Vagina (tissue), 2 donors: ENCODE data around the gene HPS5. TPM values are rescaled to one million over a fixed set of nuclear protein-coding genes. Genes with fewer than 3 reads are reported as not detected.

Source experiments
- DNase-seq, 2 donors: peaks; one replicate each; pipeline ENCODE4 v3.0.0-alpha.2; 2017; ENCODE audit errors: extremely low spot score in 2 of 2
- H3K27ac ChIP-seq: fragments of 200-600 bp; sonication (generic); one replicate; pipeline ENCODE4 v1.5.1; 2019
- H3K27me3 ChIP-seq: fragments of 200-600 bp; sonication (generic); one replicate; pipeline ENCODE4 v1.5.1; 2019
- H3K36me3 ChIP-seq, 2 donors: fragments of 200-600 bp; sonication (generic); one replicate each; pipeline ENCODE4 v1.5.1; 2017 to 2019
- H3K4me1 ChIP-seq: fragments of 200-600 bp; sonication (generic); one replicate; pipeline ENCODE4 v1.5.1; 2019
- H3K4me3 ChIP-seq, 2 donors: fragments of 200-600 bp; sonication (generic); 1 replicate in 1 of 2; 2 replicates in 1 of 2; pipeline ENCODE4 v1.5.1; 2016 to 2019
- H3K9me3 ChIP-seq: fragments of 200-600 bp; sonication (generic); one replicate; pipeline ENCODE4 v1.5.1; 2019
- POLR2A ChIP-seq, 2 donors: fragments of 450-650 bp; IDR thresholded peaks; one replicate each; pipeline ENCODE4 v1.6.1; 2017; ENCODE audit warnings: antibody characterized with exemption in 2 of 2, mild to moderate bottlenecking in 2 of 2, moderate library complexity in 2 of 2
- POLR2AphosphoS5 ChIP-seq, 2 donors: sonication (generic); formaldehyde crosslinking; IDR thresholded peaks; one replicate each; pipeline ENCODE4 v1.9.0; 2017; ENCODE audit warnings: antibody characterized with exemption in 2 of 2, mild to moderate bottlenecking in 2 of 2, low read depth in 1 of 2; ENCODE audit not compliant: insufficient read depth in 1 of 2
- intact Hi-C: fragments of 100-400 bp; cut with DNase I; formaldehyde crosslinking; loops from one replicate; pipeline ENCODE4 v1.15.1; 2023
- total RNA-seq: library from RNA; depleted of rRNA; stranded (reverse); fragments of >200 nt; gene quantifications from one replicate; pipeline ENCODE4 v1.2.3, GENCODE V29; 2016
- TF ChIP-seq, protein P1 (sequence below), 3 experiments: fragments of 450-650 bp in 2 of 3; fragments of 200-600 bp in 1 of 3; sonication (generic) in 1 of 3; IDR thresholded peaks; one replicate each; pipeline ENCODE4 v1.5.1; 2017 to 2019; ENCODE audit warnings: antibody characterized with exemption in 3 of 3, mild to moderate bottlenecking in 2 of 3, moderate library complexity in 2 of 3

Gene HPS5
- total RNA-seq, 1 donor from 2014 or later, result 17.4 TPM

GRCh38 chr11:18319914-18320313, 2.0 kb downstream of the HPS5 start:
- Histone ChIP-seq H3K4me3 (no peak overlapping the region), H3K4me1 (peaks cover 44% of the 10 kb centered on the region), H3K36me3 (no peaks in the 10 kb centered on the region), H3K27ac (no peak overlapping the region), H3K27me3 (no peaks in the 10 kb centered on the region), H3K9me3 (no peaks in the 10 kb centered on the region)
- no peak for DNase-seq
- TF ChIP-seq POLR2A (IDR thresholded peaks at IDR 0.05) (no peak), POLR2AphosphoS5 (IDR thresholded peaks at IDR 0.05; ENCODE audit: insufficient read depth in 1 of 2, low read depth in 1 of 2) (no peak)
- TF ChIP-seq, protein P1, sequence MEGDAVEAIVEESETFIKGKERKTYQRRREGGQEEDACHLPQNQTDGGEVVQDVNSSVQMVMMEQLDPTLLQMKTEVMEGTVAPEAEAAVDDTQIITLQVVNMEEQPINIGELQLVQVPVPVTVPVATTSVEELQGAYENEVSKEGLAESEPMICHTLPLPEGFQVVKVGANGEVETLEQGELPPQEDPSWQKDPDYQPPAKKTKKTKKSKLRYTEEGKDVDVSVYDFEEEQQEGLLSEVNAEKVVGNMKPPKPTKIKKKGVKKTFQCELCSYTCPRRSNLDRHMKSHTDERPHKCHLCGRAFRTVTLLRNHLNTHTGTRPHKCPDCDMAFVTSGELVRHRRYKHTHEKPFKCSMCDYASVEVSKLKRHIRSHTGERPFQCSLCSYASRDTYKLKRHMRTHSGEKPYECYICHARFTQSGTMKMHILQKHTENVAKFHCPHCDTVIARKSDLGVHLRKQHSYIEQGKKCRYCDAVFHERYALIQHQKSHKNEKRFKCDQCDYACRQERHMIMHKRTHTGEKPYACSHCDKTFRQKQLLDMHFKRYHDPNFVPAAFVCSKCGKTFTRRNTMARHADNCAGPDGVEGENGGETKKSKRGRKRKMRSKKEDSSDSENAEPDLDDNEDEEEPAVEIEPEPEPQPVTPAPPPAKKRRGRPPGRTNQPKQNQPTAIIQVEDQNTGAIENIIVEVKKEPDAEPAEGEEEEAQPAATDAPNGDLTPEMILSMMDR (IDR thresholded peaks at IDR 0.05), result no peak
- intact Hi-C loops, result no loop called here

GRCh38 chr11:18317551-18317950, 4.4 kb downstream of the HPS5 start:
- intact Hi-C loops, result no loop called here
- H3K27me3 ChIP-seq, result no peaks in the 10 kb centered on the region
- DNase-seq, result no peak
- no peak overlapping the region for H3K27ac ChIP-seq
- no peaks in the 10 kb centered on the region for H3K36me3 ChIP-seq
- no peaks in the 10 kb centered on the region for H3K9me3 ChIP-seq
- peaks cover 30% of the 10 kb centered on the region for H3K4me1 ChIP-seq
- TF ChIP-seq POLR2A (IDR thresholded peaks at IDR 0.05) (no peak), POLR2AphosphoS5 (IDR thresholded peaks at IDR 0.05; ENCODE audit: insufficient read depth in 1 of 2, low read depth in 1 of 2) (no peak)
- TF ChIP-seq, protein P1 (IDR thresholded peaks at IDR 0.05), result no peak
- no peak overlapping the region for H3K4me3 ChIP-seq

DNA sequence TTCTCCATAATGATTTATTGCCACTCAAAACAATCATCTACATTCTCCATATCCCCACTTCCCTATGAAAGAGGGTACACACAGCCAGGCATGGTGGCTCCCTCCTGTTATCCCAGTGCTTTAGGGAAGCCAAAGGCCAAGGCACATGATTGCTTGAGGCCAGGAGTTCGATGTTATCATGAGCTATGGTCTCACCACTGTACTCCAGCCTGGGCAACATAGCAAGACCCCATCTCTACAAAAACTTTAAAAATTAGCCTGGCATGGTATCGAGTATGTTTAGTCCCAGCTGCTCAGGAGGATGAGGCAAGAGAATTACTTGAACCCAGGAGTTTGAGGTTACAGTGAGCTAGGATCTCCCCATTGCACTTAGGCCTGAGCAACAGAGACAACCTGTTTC, 6.0 kb downstream of the HPS5 start:
- Histone ChIP-seq H3K4me1 (peaks cover 25% of the 10 kb centered on the region), H3K27ac (no peak overlapping the region), H3K4me3 (no peak overlapping the region), H3K27me3 (no peaks in the 10 kb centered on the region), H3K9me3 (no peaks in the 10 kb centered on the region), H3K36me3 (peaks cover 0 to 3% of the 10 kb centered on the region in 2 donors)
- intact Hi-C loops, result no loop called here
- DNase-seq, result no peak
- TF ChIP-seq, protein P1 (IDR thresholded peaks at IDR 0.05), result no peak

DNA sequence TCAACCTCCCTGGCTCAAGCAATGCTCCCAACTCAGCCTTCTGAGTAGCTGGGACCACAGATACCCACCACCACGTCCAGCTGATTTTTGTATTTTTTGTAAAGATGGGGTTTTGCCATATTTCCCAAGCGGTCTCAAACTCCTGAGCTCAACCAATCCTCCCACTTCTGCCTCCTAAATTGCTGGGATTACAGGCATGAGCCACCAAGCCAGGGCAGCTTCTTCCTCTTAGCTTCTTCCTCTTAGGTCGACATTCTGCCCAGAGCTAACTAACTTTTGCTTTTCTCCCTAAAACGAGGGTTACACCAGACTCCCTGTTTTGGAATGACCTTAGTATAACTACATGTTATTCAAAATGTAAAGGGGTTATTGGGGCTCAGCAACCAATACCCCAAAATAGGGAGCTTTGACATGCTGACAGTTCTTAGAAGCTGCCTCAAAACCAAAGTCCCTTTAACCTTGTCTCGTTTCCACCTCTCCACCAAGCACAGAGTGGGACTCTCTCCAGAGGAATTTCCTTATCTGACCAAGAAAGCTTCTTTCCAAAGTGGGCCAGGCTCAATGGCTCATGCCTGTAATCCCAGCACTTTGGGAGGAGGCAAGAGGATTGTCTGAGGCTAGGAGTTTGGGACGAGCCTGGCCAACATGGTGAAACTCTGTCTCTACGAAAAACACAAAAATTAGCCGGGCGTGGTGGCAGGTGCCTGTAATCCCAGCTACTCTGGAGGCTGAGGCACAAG, 7.0 kb downstream of the HPS5 start:
- Histone ChIP-seq H3K36me3 (peaks cover 0 to 11% of the 10 kb centered on the region in 2 donors), H3K4me1 (peaks cover 16% of the 10 kb centered on the region), H3K9me3 (no peaks in the 10 kb centered on the region), H3K27ac (no peak overlapping the region), H3K27me3 (no peaks in the 10 kb centered on the region), H3K4me3 (no peak overlapping the region)
- TF ChIP-seq POLR2A (IDR thresholded peaks at IDR 0.05) (no peak), POLR2AphosphoS5 (IDR thresholded peaks at IDR 0.05; ENCODE audit: insufficient read depth in 1 of 2, low read depth in 1 of 2) (no peak)
- TF ChIP-seq, protein P1 (IDR thresholded peaks at IDR 0.05), result no peak
- no peak for DNase-seq
- intact Hi-C loops, result no loop called here

DNA sequence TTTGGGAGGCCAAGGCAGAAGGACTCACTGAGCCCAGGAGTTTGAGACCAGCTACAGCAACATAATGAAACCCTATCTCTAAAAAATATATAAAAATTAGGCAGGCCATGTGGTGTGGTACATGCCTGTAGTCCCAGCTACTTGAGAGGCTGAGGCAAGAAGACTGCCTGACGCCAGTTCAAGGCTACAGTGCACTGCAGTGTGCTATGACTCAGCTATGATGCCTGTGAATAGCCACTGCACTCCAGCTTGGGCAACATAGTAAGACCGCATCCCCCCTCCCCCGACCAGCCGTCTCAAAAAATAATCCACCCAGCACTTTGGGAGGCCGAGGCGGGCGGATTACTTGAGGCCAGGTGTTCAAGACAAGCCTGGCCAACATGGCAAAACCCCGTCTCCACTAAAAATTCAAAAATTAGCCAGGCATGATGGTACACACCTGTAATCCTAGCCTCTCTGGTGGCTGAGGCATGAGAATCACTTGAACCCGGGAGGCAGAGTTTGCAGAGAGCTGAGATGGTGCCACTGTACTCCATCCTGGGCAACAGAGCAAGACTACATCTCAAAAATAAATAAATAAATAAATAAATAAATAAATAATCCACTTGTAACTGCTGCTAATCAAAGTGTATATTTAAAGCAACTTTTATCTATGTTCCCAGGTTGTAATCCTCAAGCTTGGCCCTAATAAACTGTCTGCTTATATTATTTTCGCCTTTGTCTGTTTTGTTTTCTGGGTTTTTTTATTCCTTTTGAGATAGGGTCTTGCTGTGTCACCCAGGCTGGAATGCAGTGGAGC, 7.8 kb downstream of the HPS5 start:
- peaks cover 0 to 19% of the 10 kb centered on the region in 2 donors for H3K36me3 ChIP-seq
- peaks cover 11% of the 10 kb centered on the region for H3K4me1 ChIP-seq
- no peaks in the 10 kb centered on the region for H3K27me3 ChIP-seq
- no peak overlapping the region for H3K4me3 ChIP-seq
- TF ChIP-seq POLR2AphosphoS5 (IDR thresholded peaks at IDR 0.05; ENCODE audit: insufficient read depth in 1 of 2, low read depth in 1 of 2), result no peak
- TF ChIP-seq, protein P1 (IDR thresholded peaks at IDR 0.05), result no peak
- no peak for TF ChIP-seq POLR2A (IDR thresholded peaks at IDR 0.05)
- no peak for DNase-seq
- intact Hi-C loops, result no loop called here
- no peaks in the 10 kb centered on the region for H3K9me3 ChIP-seq
- no peak overlapping the region for H3K27ac ChIP-seq
